Non-pigmented ciliary epithelial cell (primary cell): ENCODE data around the gene NFATC4.
A peak's percentile ranks its signal among the peaks of the same experiment; 100 is the strongest.

Experiments used
- DNase-seq: peaks from one replicate; pipeline ENCODE4 v3.0.0-alpha.2; 2010; ENCODE audit warnings: low read depth

The NFATC4 gene

GRCh38 chr14:24389226-24389848 is 21.4 kb downstream of the NFATC4 start:
- DNase-seq = no peak

- no peak for DNase-seq
These were observed 22.9 kb downstream of the NFATC4 start for GRCh38 chr14:24390701-24391468.

- DNase-seq = peak; percentile 41
These were observed 24.5 kb downstream of the NFATC4 start for GRCh38 chr14:24392325-24393091.

GRCh38 chr14:24394275-24394674 is 26.3 kb downstream of the NFATC4 start:
- no peak for DNase-seq

- no peak for DNase-seq
These were observed 27.9 kb downstream of the NFATC4 start for GRCh38 chr14:24395609-24396582.

- no peak for DNase-seq
These were observed 29.8 kb downstream of the NFATC4 start for GRCh38 chr14:24397639-24398292.

- DNase-seq = no peak
These were observed 30.3 kb downstream of the NFATC4 start for GRCh38 chr14:24398293-24398652.

GRCh38 chr14:24398653-24399446 is 30.9 kb downstream of the NFATC4 start, which contains the start of gene NYNRIN:
Gene NYNRIN (plus strand): TSS chr14:24399003. CDS start chr14:24399247, 244 bp downstream.
- no peak for DNase-seq

GRCh38 chr14:24399447-24399822 is 31.5 kb downstream of the NFATC4 start:
- no peak for DNase-seq

GRCh38 chr14:24399999-24400718 is 32.2 kb downstream of the NFATC4 start:
- DNase-seq = no peak

GRCh38 chr14:24401810-24402702 is 34.1 kb downstream of the NFATC4 start:
- no peak for DNase-seq

- DNase-seq = no peak
These were observed 35.5 kb downstream of the NFATC4 start for GRCh38 chr14:24403294-24403998.

GRCh38 chr14:24404814-24405213 is 36.8 kb downstream of the NFATC4 start:
- DNase-seq = no peak

- no peak for DNase-seq
These were observed 38.4 kb downstream of the NFATC4 start for GRCh38 chr14:24406416-24406815.

- DNase-seq = no peak
These were observed 39.8 kb downstream of the NFATC4 start for GRCh38 chr14:24407608-24408325.

GRCh38 chr14:24408764-24409163 is 40.8 kb downstream of the NFATC4 start:
- no peak for DNase-seq

- no peak for DNase-seq
These were observed 41.2 kb downstream of the NFATC4 start for GRCh38 chr14:24409192-24409591.
